GM18517 (cell line): ENCODE results near the gene THADA.
A peak's percentile ranks its signal among the peaks of the same experiment; 100 is the strongest.
"Not testable (repeated sequence)": the region's sequence is repeated elsewhere in the genome, so short reads cannot be mapped to it uniquely, and the experiment has no call there.

Source experiments
- ATAC-seq: cut with Tn5 transposase; IDR thresholded peaks from one replicate; pipeline ENCODE4 v1.9.1; 2021; ENCODE audit warnings: mild to moderate bottlenecking, moderate library complexity; ENCODE audit not compliant: unreplicated experiment

THADA gene

GRCh38 chr2:43540021-43540779, 55.6 kb downstream of the THADA start:
- ATAC-seq: no peak

- no peak for ATAC-seq
These were observed 56.4 kb downstream of the THADA start for GRCh38 chr2:43539436-43539835.

- ATAC-seq: no peak
These were observed 57.7 kb downstream of the THADA start for GRCh38 chr2:43538034-43538670.

- no peak for ATAC-seq
These were observed 58.7 kb downstream of the THADA start for GRCh38 chr2:43537137-43537536.

GRCh38 chr2:43534569-43534968, 61.3 kb downstream of the THADA start:
- ATAC-seq: no peak

GRCh38 chr2:43532572-43532971, 63.3 kb downstream of the THADA start:
- ATAC-seq: not testable (repeated sequence)

- ATAC-seq: no peak
These were observed 64.6 kb downstream of the THADA start for GRCh38 chr2:43531251-43531650.

GRCh38 chr2:43526994-43527393, 68.8 kb downstream of the THADA start:
- ATAC-seq: no peak

- no peak for ATAC-seq
These were observed 70.3 kb downstream of the THADA start for GRCh38 chr2:43525506-43525905.

- ATAC-seq: no peak
These were observed 71.5 kb downstream of the THADA start for GRCh38 chr2:43524177-43524965.

- no peak for ATAC-seq
These were observed 73.7 kb downstream of the THADA start for GRCh38 chr2:43522177-43522576.

- ATAC-seq: no peak
These were observed 74.3 kb downstream of the THADA start for GRCh38 chr2:43521568-43521967.

GRCh38 chr2:43520919-43521318, 74.9 kb downstream of the THADA start:
- no peak for ATAC-seq

GRCh38 chr2:43519643-43520221, 76.1 kb downstream of the THADA start:
- ATAC-seq: no peak

- no peak for ATAC-seq
These were observed 77.1 kb downstream of the THADA start for GRCh38 chr2:43518718-43519117.

GRCh38 chr2:43518181-43518580, 77.7 kb downstream of the THADA start:
- ATAC-seq: no peak

GRCh38 chr2:43515807-43516497, 79.9 kb downstream of the THADA start:
- ATAC-seq: no peak

GRCh38 chr2:43515248-43515647, 80.6 kb downstream of the THADA start:
- no peak for ATAC-seq

- no peak for ATAC-seq
These were observed 82.0 kb downstream of the THADA start for GRCh38 chr2:43513796-43514195.

- peak; percentile 70 for ATAC-seq
These were observed 82.6 kb downstream of the THADA start for GRCh38 chr2:43513216-43513615.

- ATAC-seq: no peak
These were observed 84.6 kb downstream of the THADA start for GRCh38 chr2:43511199-43511598.
